ENCODE results near the gene MYO1A. TPM values are rescaled to one million over a fixed set of nuclear protein-coding genes. Genes with fewer than 3 reads are reported as not detected.
"Not testable (repeated sequence)": the region's sequence is repeated elsewhere in the genome, so short reads cannot be mapped to it uniquely, and the experiment has no call there.

Gene MYO1A
- total and polyA plus RNA-seq, 12 donors: 0.01 to 0.08 TPM; not detected in 10

DNA sequence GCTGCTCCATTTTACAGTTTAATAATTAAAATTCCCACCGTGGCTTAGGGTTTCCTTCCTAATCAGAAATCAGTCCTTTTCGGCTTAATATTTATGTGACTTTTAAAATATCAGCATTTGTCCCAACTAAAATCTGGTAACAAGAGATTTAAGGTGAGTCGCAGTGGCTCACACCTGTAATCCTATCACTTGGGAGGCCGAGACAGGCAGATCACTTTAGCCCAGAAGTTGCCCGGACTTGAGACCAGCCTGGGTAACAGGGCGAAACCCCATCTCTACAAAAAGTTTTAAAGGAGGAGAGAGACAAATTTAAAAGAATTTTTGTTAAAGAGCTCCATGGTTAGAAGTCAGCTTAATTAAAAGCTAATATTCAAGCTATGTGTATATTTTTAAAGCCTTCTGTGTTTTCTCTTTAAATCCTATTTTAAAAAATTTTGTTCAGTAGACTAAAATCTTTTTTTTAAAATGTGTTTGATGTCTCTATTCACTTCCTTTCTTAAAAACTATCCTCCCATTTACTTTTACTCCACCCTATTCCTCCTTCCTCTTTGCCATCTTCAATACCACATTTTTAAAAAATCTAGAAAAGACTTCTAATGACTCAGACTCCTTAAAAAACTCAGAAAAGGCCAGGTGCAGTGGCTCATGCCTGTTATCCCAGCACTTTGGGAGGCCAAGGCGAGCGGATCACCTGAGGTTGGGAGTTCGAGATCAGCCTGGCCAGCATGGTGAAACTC lies 29.8 kb downstream of the MYO1A start:
- no peaks in the 10 kb centered on the region for H3K36me3 ChIP-seq
- H3K4me1 ChIP-seq: no peaks in the 10 kb centered on the region
- intact Hi-C loops (cut with DNase I): loop anchor here in 1 of 10 donors (10.0 kb wide), 1 partner anchor 95 kb away; the partner anchor contains the start of gene STAT6
- peaks cover 0 to 22% (median 16%) of the 10 kb centered on the region in 7 donors for H3K27me3 ChIP-seq
- H3K9me3 ChIP-seq: no peaks in the 10 kb centered on the region
- no peak for DNase-seq
- WGBS, 2 donors: 91% methylated on average over 9 of the region's 9 CpGs
- TF ChIP-seq, protein P1, sequence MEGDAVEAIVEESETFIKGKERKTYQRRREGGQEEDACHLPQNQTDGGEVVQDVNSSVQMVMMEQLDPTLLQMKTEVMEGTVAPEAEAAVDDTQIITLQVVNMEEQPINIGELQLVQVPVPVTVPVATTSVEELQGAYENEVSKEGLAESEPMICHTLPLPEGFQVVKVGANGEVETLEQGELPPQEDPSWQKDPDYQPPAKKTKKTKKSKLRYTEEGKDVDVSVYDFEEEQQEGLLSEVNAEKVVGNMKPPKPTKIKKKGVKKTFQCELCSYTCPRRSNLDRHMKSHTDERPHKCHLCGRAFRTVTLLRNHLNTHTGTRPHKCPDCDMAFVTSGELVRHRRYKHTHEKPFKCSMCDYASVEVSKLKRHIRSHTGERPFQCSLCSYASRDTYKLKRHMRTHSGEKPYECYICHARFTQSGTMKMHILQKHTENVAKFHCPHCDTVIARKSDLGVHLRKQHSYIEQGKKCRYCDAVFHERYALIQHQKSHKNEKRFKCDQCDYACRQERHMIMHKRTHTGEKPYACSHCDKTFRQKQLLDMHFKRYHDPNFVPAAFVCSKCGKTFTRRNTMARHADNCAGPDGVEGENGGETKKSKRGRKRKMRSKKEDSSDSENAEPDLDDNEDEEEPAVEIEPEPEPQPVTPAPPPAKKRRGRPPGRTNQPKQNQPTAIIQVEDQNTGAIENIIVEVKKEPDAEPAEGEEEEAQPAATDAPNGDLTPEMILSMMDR (IDR thresholded peaks at IDR 0.05): no peak
- no peak overlapping the region for H3K4me3 ChIP-seq
- no peak for ATAC-seq
- H3K27ac ChIP-seq: no peak overlapping the region

- WGBS, 2 donors: 70 to 81% methylated on average over 1 of the region's 1 CpG
- H3K27me3 ChIP-seq: peaks cover 0 to 32% (median 27%) of the 10 kb centered on the region in 7 donors
- intact Hi-C loops (cut with DNase I): loop anchor here in 1 of 10 donors (10.0 kb wide), 1 partner anchor 96 kb away; the partner anchor contains the start of gene STAT6
- H3K4me3 ChIP-seq: no peak overlapping the region
- ATAC-seq: no peak
- H3K36me3 ChIP-seq: no peaks in the 10 kb centered on the region
- no peak overlapping the region for H3K27ac ChIP-seq
- TF ChIP-seq, protein P1 (IDR thresholded peaks at IDR 0.05): no peak
- no peaks in the 10 kb centered on the region for H3K9me3 ChIP-seq
- no peaks in the 10 kb centered on the region for H3K4me1 ChIP-seq
- no peak for DNase-seq
These were observed 31.0 kb downstream of the MYO1A start for GRCh38 chr12:57018906-57019305.

DNA sequence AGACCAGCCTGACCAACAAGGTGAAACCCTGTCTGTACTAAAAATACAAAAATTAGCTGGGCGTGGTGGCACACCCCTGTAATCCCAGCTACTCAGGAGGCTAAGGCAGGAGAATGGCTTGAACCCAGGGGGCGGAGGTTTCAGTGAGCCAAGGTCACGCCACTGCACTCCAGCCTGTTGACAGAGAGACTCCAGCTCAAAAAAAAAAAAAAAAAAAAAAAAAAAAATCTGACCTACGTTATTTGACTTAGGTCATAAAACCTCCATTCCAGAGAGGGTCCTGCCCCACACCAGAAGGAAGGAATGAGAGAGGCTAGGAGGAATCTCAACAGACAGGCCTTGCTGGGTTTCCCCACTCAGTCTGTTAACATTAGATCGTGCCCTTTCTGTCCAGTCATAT lies 31.6 kb downstream of the MYO1A start:
- not testable (repeated sequence) for H3K27ac ChIP-seq, H3K4me3 ChIP-seq, H3K36me3 ChIP-seq, H3K9me3 ChIP-seq, H3K4me1 ChIP-seq, ATAC-seq, DNase-seq
- intact Hi-C loops (cut with DNase I): loop anchor here in 1 of 10 donors (10.0 kb wide), 1 partner anchor 96 kb away; the partner anchor contains the start of gene STAT6
- H3K27me3 ChIP-seq: peaks cover 0 to 37% (median 32%) of the 10 kb centered on the region in 7 donors
- 83 to 86% methylated on average over 5 of the region's 5 CpGs for WGBS, 2 donors

- Histone ChIP-seq H3K36me3 (no peaks in the 10 kb centered on the region), H3K27me3 (peaks cover 0 to 44% (median 34%) of the 10 kb centered on the region in 7 donors), H3K27ac (no peak within 1 kb of the TSS), H3K9me3 (no peaks in the 10 kb centered on the region), H3K4me1 (no peaks in the 10 kb centered on the region), H3K4me3 (no peak within 1 kb of the TSS)
- ATAC-seq (no peak), DNase-seq (no peak)
- intact Hi-C loops (cut with DNase I): loop anchor here in 1 of 10 donors (10.0 kb wide), 1 partner anchor 98 kb away; the partner anchor contains the start of gene STAT6
- 19 to 38% methylated on average over 6 of the region's 6 CpGs for WGBS, 2 donors
- TF ChIP-seq, protein P1 (IDR thresholded peaks at IDR 0.05): no peak
These were observed 33.6 kb downstream of the MYO1A start, which contains the start of gene TAC3 for GRCh38 chr12:57016348-57016747. Gene TAC3 (minus strand): TSS chr12:57016529. CDS start chr12:57015797, 732 bp downstream.
